Upper lobe of left lung (tissue), 4 donors: ENCODE measurements around the gene PLEKHA5.

Experiments
- POLR2A ChIP-seq, 4 donors: fragments of 450-650 bp; IDR thresholded peaks; one replicate each; pipeline ENCODE4 v1.5.1; 2016 to 2017; ENCODE audit warnings: antibody characterized with exemption in 4 of 4, mild to moderate bottlenecking in 2 of 4
- TF ChIP-seq, protein P1 (sequence below), 6 experiments: fragments of 450-650 bp in 4 of 6; fragments of 200-600 bp in 2 of 6; sonication (generic) in 2 of 6; IDR thresholded peaks; one replicate each; pipeline ENCODE4 v1.5.1; 2016 to 2019; ENCODE audit warnings: antibody characterized with exemption in 6 of 6

DNA sequence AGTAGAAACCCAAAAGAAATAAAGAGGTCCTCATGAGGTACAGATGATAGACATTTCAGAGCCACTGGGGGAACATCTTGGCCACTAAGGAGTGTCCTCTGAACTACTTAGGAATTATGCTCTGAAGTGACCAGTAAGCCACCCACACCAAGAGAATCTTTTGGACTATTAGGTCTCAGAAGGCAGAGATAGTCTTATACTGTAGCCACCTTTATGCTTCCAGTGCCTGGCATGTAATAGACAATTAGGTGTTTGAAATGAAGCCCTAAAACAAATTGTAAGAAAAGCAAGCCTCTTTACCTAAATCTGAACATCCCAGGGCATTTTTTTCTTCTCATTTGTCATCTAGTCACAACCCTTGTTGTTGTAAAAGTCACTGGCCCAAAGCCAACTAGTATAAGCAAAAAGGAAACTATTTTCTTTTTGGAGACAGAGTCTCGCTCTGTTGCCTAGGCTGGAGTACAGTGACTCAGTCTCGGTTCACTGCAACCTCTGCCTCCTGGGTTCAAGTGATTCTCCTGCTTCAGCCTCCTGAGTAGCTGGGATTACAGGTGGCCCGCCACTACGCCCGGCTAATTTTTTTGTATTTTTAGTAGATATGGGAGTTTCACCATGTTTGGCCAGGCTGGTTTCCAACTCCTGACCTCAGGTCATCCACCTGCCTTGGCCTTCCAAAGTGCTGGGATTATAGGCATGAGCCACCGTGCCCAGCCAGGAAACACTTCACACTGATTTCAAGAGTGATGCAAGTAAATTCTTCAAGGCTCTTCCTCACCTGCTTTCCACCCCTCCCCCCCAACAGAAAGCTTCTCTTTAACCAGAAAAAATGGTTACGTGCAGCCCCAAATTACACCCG, 11.1 kb downstream of the PLEKHA5 start:
- no peak for TF ChIP-seq POLR2A (IDR thresholded peaks at IDR 0.05)
- TF ChIP-seq, protein P1, sequence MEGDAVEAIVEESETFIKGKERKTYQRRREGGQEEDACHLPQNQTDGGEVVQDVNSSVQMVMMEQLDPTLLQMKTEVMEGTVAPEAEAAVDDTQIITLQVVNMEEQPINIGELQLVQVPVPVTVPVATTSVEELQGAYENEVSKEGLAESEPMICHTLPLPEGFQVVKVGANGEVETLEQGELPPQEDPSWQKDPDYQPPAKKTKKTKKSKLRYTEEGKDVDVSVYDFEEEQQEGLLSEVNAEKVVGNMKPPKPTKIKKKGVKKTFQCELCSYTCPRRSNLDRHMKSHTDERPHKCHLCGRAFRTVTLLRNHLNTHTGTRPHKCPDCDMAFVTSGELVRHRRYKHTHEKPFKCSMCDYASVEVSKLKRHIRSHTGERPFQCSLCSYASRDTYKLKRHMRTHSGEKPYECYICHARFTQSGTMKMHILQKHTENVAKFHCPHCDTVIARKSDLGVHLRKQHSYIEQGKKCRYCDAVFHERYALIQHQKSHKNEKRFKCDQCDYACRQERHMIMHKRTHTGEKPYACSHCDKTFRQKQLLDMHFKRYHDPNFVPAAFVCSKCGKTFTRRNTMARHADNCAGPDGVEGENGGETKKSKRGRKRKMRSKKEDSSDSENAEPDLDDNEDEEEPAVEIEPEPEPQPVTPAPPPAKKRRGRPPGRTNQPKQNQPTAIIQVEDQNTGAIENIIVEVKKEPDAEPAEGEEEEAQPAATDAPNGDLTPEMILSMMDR (IDR thresholded peaks at IDR 0.05) = no peak
